Panc1 (cell line): ENCODE measurements around the gene CYB5RL. TPM values are rescaled to one million over a fixed set of nuclear protein-coding genes. Genes with fewer than 3 reads are reported as not detected.

Experiments used
- ATAC-seq: fragments of 200-7000 bp; cut with Tn5 transposase; 2 replicates; pipeline ENCODE4 v1.9.1; 2020; ENCODE audit warnings: mild to moderate bottlenecking, moderate library complexity
- BruUV-seq: library from RNA; stranded (reverse); fragments of 400-500 nt; replicated peaks from 2 replicates; lab custom pipeline; 2021; lab: Mats Ljungman, UMichigan
- CTCF ChIA-PET: fragments of 300-600 bp; sonication (Branson Sonifier 250); formaldehyde crosslinking; loops from one replicate; lab custom pipeline; 2022; ENCODE audit warnings: antibody characterized with exemption; lab: Charles Lee
- POLR2A ChIA-PET: fragments of 300-600 bp; sonication (Branson Sonifier 250); formaldehyde crosslinking; loops from one replicate; lab custom pipeline; 2022; ENCODE audit warnings: antibody characterized with exemption; lab: Charles Lee
- DNase-seq: peaks from one replicate; pipeline ENCODE4 v3.0.0-alpha.2; 2010; ENCODE audit warnings: low read depth, low spot score
- H3K27ac ChIP-seq: 2 replicates; pipeline ENCODE4 v1.5.1; 2011; ENCODE audit warnings: mild to moderate bottlenecking, low read length, inconsistent platforms
- H3K27me3 ChIP-seq: fragments of 200-500 bp; sonication (Bioruptor generic); 2 replicates; pipeline ENCODE4 v1.6.0; 2014; ENCODE audit warnings: low read length, inconsistent platforms; ENCODE audit not compliant: control insufficient read depth, insufficient read depth
- H3K36me3 ChIP-seq: fragments of 200-500 bp; sonication (Bioruptor generic); 2 replicates; pipeline ENCODE4 v1.5.1; 2014; ENCODE audit warnings: inconsistent platforms, mild to moderate bottlenecking, low read length, moderate library complexity; ENCODE audit not compliant: control insufficient read depth, insufficient read depth
- H3K4me1 ChIP-seq: 2 replicates; pipeline ENCODE4 v1.5.1; 2011; ENCODE audit warnings: inconsistent platforms, mild to moderate bottlenecking, low read length, moderate library complexity; ENCODE audit not compliant: control insufficient read depth, insufficient read depth
- H3K4me3 ChIP-seq, 2 experiments: 2 replicates each; pipeline ENCODE4 v1.5.1; 2011 to 2012; ENCODE audit warnings: low read depth in 2 of 2, low read length in 2 of 2, mild to moderate bottlenecking in 2 of 2, inconsistent platforms in 1 of 2, moderate library complexity in 1 of 2
- H3K9me3 ChIP-seq: fragments of 200-500 bp; sonication (Bioruptor generic); 2 replicates; pipeline ENCODE4 v1.5.1; 2014; ENCODE audit warnings: low read depth, mild to moderate bottlenecking, inconsistent platforms, low read length, moderate library complexity; ENCODE audit not compliant: control insufficient read depth, insufficient read depth
- POLR2AphosphoS5 ChIP-seq: IDR thresholded peaks from 2 replicates; pipeline ENCODE4 v1.6.1; 2012; ENCODE audit warnings: mild to moderate bottlenecking, low read depth, low read length, moderate library complexity
- SIN3A ChIP-seq: IDR thresholded peaks from 2 replicates; pipeline ENCODE4 v1.6.1; 2012; ENCODE audit warnings: low read depth, mild to moderate bottlenecking, low read length, moderate library complexity, borderline replicate concordance; ENCODE audit not compliant: insufficient read depth
- TCF7L2 ChIP-seq: IDR thresholded peaks from 2 replicates; pipeline ENCODE4 v1.6.1; 2011; ENCODE audit warnings: mild to moderate bottlenecking, low read depth, low read length, inconsistent platforms
- in situ Hi-C: cut with HindIII; loops from 2 replicates; pipeline ENCODE4 v1.10.0; 2016; ENCODE audit warnings: low sequenced_read_pairs, low pct_unique_long_range_greater_than_20kb
- intact Hi-C: fragments of 100-400 bp; cut with micrococcal nuclease; formaldehyde crosslinking; loops from one replicate; pipeline ENCODE4 v1.10.0; 2022; ENCODE audit not compliant: unreplicated experiment
- total RNA-seq: library from RNA; stranded (reverse); gene quantifications from one replicate; pipeline ENCODE4 v1.2.1, GENCODE V29; 2021; ENCODE audit not compliant: unreplicated experiment
- TF ChIP-seq, protein P1 (sequence below): fragments of 450-650 bp; IDR thresholded peaks from 2 replicates; pipeline ENCODE4 v1.5.1; 2017; ENCODE audit warnings: mild to moderate bottlenecking
- TF ChIP-seq, protein P2 (sequence below), 2 experiments: IDR thresholded peaks; 2 replicates each; pipeline ENCODE4 v1.6.1; 2011 to 2012; ENCODE audit warnings: low read depth in 2 of 2, control low read depth in 1 of 2, low read length in 1 of 2, mild to moderate bottlenecking in 1 of 2, moderate library complexity in 1 of 2; ENCODE audit not compliant: insufficient read depth in 1 of 2

Gene CYB5RL
- total RNA-seq, 1 experiment from 2014 or later, result 19.4 TPM

DNA sequence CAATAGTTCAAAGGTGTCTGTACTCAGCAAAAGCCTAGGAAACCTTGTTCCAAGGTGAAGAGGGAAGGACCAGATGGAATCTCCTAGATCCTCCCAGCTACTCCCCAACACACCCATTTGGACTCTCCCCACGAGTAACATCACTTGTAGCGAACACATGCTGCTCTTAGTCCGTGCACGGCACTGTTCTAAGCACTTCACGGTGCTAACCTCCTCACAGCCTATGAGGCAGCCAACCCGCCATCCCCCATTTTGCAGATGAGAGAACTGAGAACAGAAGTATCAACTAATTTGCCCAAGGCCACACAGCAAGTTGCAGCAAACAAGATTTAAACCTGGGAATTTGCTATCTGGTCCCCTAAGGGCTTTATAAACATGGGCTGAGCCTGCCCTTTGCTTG, 24.4 kb upstream of the CYB5RL start:
- no peaks in the 10 kb centered on the region for H3K4me1 ChIP-seq
- TF ChIP-seq TCF7L2 (no peak), POLR2AphosphoS5 (no peak), SIN3A (no peak)
- TF ChIP-seq, protein P1, sequence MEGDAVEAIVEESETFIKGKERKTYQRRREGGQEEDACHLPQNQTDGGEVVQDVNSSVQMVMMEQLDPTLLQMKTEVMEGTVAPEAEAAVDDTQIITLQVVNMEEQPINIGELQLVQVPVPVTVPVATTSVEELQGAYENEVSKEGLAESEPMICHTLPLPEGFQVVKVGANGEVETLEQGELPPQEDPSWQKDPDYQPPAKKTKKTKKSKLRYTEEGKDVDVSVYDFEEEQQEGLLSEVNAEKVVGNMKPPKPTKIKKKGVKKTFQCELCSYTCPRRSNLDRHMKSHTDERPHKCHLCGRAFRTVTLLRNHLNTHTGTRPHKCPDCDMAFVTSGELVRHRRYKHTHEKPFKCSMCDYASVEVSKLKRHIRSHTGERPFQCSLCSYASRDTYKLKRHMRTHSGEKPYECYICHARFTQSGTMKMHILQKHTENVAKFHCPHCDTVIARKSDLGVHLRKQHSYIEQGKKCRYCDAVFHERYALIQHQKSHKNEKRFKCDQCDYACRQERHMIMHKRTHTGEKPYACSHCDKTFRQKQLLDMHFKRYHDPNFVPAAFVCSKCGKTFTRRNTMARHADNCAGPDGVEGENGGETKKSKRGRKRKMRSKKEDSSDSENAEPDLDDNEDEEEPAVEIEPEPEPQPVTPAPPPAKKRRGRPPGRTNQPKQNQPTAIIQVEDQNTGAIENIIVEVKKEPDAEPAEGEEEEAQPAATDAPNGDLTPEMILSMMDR, result no peak
- TF ChIP-seq, protein P2, sequence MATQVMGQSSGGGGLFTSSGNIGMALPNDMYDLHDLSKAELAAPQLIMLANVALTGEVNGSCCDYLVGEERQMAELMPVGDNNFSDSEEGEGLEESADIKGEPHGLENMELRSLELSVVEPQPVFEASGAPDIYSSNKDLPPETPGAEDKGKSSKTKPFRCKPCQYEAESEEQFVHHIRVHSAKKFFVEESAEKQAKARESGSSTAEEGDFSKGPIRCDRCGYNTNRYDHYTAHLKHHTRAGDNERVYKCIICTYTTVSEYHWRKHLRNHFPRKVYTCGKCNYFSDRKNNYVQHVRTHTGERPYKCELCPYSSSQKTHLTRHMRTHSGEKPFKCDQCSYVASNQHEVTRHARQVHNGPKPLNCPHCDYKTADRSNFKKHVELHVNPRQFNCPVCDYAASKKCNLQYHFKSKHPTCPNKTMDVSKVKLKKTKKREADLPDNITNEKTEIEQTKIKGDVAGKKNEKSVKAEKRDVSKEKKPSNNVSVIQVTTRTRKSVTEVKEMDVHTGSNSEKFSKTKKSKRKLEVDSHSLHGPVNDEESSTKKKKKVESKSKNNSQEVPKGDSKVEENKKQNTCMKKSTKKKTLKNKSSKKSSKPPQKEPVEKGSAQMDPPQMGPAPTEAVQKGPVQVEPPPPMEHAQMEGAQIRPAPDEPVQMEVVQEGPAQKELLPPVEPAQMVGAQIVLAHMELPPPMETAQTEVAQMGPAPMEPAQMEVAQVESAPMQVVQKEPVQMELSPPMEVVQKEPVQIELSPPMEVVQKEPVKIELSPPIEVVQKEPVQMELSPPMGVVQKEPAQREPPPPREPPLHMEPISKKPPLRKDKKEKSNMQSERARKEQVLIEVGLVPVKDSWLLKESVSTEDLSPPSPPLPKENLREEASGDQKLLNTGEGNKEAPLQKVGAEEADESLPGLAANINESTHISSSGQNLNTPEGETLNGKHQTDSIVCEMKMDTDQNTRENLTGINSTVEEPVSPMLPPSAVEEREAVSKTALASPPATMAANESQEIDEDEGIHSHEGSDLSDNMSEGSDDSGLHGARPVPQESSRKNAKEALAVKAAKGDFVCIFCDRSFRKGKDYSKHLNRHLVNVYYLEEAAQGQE (IDR thresholded peaks at IDR 0.05; ENCODE audit: insufficient read depth in 1 of 2, low read depth in 2 of 2, low read length in 1 of 2), result no peak
- H3K9me3 ChIP-seq, result no peaks in the 10 kb centered on the region
- H3K27me3 ChIP-seq, result no peaks in the 10 kb centered on the region
- in situ Hi-C loops (no loop called here), intact Hi-C loops (no loop called here)
- DNase-seq (no peak), ATAC-seq (no peak)
- H3K4me3 ChIP-seq, result no peak overlapping the region
- H3K27ac ChIP-seq, result no peak overlapping the region
- ChIA-PET CTCF (interaction anchor here (0.6 kb wide), 1 partner anchor 265 kb away, joined by 5 read pairs; no protein-coding TSS in a partner anchor), POLR2A (no interaction called here)
- no TSS peak for BruUV-seq
- no peaks in the 10 kb centered on the region for H3K36me3 ChIP-seq

DNA sequence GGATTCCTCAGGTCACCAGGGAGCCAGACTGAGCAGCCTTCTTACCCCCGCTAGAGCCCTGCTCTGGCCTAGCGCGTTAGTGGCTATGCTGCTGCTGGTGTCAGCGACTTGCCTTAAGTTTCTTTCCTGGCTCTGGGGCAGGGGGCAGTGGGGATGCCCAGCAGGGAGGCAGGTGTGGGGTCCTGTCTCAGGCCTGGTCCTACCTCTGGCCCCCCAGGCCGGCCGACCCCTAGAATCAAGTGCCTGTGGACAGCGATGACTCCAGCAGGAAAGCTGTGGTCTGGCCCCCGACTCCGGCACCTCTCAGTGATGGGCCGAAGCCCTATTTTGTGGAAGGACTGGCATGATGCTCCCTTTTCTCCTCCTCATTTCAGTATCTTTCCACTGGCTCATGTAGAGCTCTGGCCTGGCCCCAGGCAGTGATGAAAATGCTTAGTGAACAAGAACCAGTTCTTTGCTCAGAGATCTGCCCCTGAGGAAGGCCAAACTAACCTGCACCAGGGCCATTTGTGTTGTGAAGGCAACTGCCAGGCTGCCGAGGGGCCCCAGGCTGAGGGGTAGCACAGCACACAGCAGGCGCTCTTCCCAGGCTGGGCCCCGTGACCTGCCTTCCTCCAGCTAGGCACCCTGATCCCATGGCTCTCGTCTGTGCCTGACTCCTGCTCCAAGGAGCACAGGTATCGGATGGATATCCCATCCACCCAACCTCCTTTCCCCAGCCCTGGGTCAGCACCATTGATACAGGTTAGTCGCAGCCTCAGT, 23.8 kb upstream of the CYB5RL start:
- ATAC-seq (no peak), DNase-seq (no peak)
- intact Hi-C loops, result no loop called here
- H3K27ac ChIP-seq, result no peak overlapping the region
- H3K27me3 ChIP-seq, result no peaks in the 10 kb centered on the region
- H3K9me3 ChIP-seq, result no peaks in the 10 kb centered on the region
- no peaks in the 10 kb centered on the region for H3K4me1 ChIP-seq
- in situ Hi-C loops, result no loop called here
- no TSS peak for BruUV-seq
- ChIA-PET POLR2A (no interaction called here), CTCF (interaction anchor here (0.6 kb wide), 1 partner anchor 265 kb away, joined by 5 read pairs; no protein-coding TSS in a partner anchor)
- no peak overlapping the region for H3K4me3 ChIP-seq
- H3K36me3 ChIP-seq, result no peaks in the 10 kb centered on the region
- TF ChIP-seq TCF7L2 (no peak), POLR2AphosphoS5 (no peak)
- TF ChIP-seq, protein P2 (IDR thresholded peaks at IDR 0.05; ENCODE audit: insufficient read depth in 1 of 2, low read depth in 2 of 2, low read length in 1 of 2), result no peak
